D721Med (cell line): ENCODE results near the gene ZNF658.
"Not testable (repeated sequence)": the region's sequence is repeated elsewhere in the genome, so short reads cannot be mapped to it uniquely, and the experiment has no call there.

Source experiments
- DNase-seq: peaks from one replicate; pipeline ENCODE4 v3.0.0; 2011; ENCODE audit warnings: low spot score; ENCODE audit not compliant: insufficient read length
- FAIRE-seq: peaks from 2 replicates; lab custom pipeline; 2011; peaks lifted over from hg19 to GRCh38; lab: Jason Lieb, UNC

The ZNF658 gene

DNA sequence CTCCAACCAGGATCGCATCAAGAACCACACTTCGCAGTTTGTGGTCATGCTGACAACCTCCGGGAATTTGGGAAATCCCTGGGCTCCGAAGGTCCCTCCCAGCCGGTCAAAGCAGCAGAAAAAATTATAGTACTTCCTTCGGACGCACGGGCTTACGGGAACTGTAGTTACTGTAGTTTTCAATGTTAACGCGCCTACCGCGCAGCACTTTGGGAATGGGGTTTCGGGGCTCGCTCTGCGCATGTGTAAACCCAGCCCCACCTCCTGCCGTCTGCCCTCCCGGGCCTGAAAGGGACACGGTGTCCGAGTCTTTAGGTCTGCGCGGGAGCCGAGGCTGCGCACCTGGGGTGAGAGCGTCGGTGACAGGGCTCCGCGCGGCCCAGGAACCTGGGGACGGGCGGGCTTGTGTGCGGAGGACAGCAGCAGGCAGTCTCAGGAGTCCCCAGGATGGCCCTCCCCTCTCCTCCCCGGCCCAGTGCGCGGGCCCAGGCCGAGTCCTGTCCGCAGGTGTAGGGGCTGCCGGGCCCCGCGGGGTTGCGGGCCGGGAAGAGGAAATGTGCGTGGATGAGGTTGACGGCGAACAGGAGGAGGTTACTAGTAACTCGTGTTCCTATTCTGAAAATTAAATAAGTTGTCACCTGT lies at the start of gene ZNF658:
Gene ZNF658, plus strand, starts transcription at position 236 of the 642 bp plus-strand sequence. CDS start 2,837 bp downstream, outside the sequence.
- not testable (repeated sequence) for FAIRE-seq, DNase-seq

DNA sequence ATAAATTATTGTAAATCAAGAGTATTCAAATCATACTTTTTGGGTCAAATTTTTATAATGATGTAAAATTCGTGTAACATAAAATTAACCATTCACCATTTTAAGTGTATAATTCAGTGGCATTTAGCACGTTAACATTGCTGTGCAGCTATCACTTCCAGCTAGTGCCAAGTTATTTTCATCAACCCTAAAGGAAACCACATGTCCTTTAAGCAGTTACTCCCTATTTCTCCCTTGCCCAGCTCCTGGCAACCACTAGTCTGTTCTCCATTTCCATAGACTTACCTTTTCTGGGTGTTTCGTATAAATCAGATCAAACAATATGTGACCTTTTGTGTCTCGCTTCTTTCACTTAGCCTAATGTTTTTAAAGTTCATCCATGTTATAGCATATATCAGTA lies 38.8 kb upstream of the ZNF658 start:
- FAIRE-seq, DNase-seq: not testable (repeated sequence)

DNA sequence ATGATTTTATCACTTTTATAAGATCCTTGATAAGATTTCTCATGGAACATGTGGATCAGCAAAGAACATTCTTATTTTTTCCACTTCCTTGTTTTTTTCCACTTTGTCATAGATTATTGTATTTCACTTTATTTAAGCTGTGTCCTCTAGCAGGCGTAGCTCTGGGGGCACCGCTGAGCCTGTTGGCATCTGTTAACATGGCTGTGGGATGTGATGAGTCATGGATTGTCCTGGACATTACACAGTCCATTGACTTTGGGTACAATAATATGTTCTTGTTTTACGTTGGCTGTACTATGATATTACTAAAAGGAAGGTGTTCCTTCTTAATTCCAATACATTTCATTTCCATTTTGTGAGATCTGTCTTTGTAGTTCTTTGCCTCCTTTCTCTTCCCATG lies 31.9 kb upstream of the ZNF658 start:
- FAIRE-seq, DNase-seq: not testable (repeated sequence)

DNA sequence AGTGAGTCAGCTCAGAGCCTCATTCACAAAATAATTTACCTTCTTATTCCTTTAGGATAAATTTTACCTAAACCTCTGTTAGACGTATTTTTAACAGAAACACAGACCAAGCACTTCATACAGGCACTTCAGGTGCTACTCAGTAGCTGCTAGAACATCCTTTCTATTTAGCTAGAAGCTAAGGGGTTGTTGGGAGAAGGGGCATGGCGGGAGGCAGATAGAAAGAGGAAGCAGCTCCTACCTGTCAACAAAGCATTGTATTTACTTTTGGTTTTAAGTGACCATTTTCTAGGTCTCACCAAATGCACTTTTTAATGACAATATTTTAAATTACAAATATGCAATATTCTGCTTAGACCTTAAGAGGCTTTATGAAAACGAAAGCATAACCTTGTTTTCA lies 19.9 kb upstream of the ZNF658 start:
- not testable (repeated sequence) for FAIRE-seq, DNase-seq

DNA sequence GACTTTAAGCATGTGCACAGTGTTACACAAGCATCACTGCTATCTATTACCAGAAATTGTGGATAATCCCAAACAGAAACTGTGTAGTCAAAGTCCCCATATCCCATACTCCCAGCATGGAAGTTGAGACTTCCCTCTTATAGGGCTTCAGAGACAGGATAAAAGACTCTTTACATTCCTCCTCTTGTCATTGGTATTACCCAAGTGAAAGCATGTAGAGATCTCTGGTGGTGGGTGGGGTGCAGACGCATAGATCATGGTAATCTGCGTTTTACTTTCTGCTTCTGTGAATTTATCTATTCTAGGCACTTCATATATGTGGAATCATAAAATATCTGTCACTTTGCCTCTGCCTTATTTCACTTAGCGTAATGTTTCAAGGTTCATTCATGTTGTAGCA lies 18.7 kb upstream of the ZNF658 start:
- FAIRE-seq, DNase-seq: not testable (repeated sequence)

DNA sequence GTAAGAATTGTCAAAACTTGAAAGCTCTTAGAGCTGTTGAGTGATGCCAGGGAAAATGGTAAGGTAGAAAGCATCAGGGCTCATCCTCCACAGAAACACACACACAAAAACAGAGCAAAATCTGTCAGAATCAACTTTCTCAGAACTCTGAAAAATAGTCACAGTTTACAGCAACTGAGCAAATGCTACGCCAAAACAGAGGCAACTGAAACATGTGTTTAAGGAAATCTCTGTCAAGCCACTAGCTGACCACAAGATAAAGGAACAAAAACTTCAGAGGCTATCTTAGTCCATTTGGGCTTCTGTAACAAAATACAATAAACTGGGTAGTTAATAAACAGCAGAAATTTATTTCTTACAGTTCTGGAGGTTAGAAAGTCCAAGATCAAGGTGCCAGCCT lies 10.2 kb upstream of the ZNF658 start:
- not testable (repeated sequence) for FAIRE-seq, DNase-seq

DNA sequence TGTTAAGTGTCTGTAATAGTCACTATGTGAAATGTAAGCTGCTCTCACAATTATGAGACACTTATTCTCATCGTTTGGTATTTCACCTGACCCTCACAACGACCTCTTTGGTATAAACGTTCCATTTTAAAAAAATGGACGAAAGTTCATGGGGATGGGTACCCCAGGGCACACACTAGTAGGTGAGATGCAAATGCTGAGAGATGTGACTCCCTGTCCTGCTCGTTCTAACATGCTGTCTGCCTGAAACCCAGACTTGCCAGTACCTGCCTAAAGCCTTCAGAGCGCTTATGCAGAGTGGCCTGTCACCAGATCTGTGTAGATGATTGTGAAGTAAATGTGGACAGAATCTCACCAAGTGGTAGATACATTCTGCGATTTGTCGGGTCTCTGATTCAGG lies 616 bp downstream of the ZNF658 start:
- not testable (repeated sequence) for DNase-seq, FAIRE-seq

DNA sequence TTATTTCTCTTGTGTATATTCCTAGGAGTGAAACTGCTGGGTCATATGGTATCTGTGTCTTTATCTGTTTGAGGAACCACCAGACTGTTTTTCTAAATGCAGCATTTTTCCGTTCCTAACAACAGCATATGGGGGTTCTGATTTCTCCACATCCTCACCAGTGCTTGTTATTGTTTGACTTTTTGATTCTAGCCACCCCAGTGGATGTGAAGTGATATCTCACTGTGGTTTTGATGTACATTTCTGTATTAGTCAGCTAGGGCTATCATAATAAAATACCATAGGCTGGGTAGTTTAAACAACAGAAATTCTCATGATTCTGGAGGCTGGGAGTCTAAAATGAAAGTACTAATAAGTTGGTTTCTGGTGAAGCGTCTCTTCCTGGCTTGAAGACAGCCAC lies 9.0 kb downstream of the ZNF658 start:
- FAIRE-seq, DNase-seq: not testable (repeated sequence)

DNA sequence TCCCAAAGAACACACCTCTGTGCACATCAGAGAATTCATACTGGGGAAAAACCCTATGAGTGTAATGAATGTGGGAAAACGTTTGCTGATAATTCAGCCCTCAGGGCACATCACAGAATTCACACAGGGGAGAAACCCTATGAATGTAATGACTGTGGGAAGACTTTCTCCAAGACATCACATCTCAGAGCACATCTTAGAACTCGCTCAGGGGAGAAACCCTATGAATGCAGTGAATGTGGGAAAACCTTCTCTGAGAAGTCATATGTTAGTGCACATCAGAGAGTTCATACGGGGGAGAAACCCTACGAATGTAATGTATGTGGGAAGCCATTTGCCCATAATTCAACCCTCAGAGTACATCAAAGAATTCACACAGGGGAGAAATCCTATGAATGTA lies 19.5 kb downstream of the ZNF658 start:
- not testable (repeated sequence) for DNase-seq, FAIRE-seq

DNA sequence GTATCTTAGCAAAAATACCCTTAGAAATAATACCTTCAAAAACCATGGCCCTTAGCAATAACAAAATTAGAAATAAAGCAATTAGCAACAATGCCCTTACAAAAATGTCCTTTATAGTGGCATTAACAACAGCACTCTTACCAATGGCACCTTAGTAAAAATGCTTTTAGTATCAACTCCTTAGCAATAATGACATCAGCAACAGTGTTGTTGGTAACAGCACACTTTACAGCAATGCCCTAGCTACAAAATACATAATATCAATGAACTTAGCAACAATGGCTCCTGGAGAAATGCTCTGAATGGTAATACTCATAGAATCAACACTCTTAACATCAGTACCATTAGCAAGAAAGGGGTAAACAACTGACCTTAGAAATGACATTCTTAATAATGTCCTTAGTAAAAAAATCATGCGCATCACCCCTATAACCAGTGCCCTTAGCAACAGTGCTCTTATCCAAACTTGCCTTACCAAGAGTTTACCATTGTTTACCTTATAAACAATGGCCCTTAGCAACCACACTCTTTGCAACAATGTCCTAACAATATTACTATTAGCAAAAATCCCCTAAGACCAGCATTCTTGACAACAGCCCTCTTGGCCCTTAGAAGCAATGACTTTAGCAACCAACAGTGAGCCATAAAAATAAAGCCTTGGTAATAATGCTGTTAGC lies 35.8 kb downstream of the ZNF658 start:
- not testable (repeated sequence) for FAIRE-seq, DNase-seq

DNA sequence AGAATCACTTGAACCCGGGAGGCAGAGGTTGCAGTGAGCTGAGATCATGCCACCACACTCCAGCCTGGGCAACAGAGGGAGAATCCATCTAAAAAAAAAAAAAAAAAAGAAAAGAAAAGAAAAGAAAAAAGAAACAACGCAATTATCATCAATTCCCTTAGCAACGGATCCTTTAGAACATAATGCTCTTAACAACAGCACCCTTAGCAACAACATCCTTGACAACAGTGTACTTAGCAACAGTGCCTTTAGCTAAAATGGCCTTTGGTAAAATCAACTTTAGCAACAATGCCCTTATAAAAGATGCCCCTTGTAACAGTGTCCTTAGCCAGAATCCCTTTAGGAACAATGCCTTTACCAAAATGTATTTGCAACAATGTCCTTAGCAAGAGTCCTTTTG lies 37.1 kb downstream of the ZNF658 start:
- FAIRE-seq: not testable (repeated sequence)

DNA sequence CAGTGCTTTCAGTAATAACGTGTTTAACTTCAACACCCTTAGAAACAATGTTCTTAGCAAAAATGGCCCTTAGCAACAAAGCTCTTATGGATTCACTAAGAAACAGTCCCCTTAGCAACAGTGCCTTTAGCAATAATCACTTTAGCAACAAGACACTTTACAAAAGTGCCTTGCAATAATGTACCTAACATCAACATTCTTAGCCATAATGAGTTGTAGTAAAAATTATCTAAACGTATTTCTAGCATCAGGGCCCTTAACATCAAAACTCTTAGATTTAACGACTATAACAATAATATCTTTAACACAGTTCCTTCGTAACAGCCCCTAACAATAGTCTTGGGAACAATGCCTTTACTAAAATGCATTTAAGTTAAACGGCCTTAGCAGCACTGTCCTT lies 37.8 kb downstream of the ZNF658 start:
- FAIRE-seq, DNase-seq: not testable (repeated sequence)

More for the DNA sequence above, 37.1 kb downstream of the ZNF658 start:
- DNase-seq: not testable (repeated sequence)

DNA sequence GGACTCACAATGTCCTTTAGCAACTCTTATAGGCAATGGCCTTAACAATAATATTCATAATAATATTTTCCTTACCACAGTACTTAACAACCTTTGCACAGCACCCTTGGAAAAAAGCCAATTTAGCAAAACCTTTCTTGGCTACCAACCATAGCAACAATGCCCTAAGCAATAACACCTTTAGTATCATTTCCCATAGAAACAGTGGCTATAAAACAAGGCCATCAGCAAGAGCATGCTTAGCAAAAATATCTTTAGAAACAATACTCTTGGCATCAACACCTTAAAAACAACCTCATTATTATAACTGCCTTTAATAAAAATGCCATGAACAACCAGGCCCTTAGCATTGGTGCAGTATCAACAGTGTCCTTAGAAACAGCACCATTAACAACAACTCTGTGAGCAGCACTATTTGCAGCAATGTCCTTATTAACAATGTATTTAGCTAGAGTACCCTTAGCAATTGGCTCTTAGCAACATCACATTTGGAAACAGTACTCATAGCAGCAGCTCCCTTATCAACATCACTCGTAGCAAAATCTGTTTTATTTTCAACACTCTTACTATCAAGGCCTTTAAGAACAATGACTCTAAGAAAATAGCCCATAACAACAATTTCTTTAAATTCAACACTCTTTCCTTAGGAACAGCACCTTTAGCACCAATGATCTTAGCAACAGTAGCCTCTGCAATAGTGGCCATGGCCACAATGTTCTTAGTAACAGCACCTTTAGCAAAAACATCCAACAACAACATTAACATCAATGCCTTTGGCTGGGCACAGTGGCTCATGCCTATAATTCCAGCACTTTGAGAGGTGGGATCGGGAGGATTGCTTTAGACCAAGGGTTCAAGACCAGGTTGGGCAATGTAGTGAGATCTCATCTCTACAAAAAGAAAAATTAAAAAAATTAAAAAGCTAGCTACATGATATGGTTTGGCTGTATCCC lies 39.6 kb downstream of the ZNF658 start:
- not testable (repeated sequence) for FAIRE-seq, DNase-seq

DNA sequence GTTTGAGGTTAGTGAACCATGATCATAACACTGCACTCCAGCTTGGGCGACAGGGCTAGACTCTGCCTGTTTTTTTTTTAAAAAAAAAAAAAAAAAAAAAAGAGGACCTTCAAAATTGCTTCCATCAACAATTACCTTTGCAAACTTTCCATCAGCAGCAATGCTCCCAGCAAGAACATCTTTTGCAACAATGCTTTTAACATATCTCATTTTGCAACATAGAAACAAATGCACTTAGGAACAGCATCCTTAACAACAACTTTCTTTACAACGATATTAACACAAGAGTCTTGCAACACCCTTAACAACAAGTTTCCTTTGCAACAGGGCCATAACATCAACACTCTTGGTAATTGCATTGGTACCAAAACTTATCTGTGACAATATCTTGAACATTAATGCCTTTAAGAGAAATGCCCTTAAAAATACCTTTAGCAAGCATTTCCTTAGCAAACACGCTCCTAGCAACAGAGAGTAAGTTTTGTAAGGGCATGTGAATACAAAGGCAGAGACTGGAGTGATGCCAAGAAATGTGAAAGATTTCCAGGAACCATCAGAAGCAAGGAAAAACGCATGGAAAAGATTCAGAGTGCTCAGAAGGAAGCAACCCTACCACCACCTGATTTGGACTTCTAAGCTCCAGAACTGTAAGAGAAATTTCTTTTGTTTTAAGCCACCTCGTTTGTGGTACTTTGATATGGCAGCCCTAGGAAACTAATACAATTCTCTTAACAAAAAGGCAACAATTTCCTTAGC lies 42.1 kb downstream of the ZNF658 start:
- DNase-seq, FAIRE-seq: not testable (repeated sequence)

DNA sequence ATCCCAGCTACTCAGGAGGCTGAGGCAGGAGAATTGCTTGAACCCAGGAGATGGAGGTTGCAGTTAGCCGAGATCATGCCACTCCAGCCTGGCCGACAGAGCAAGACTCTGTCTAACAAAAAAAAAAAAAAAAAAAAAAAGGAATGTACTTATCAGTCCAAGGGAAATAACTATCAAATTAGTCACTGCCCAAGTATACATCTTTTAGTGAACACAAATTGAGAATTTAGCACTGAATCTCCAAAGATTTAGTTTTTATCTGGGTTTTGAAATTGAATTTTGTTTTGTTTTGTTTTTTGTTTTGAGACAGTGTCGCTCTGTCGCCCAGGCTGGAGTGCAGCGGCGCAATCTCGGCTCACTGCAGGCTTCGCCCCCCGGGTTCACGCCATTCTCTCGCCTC lies 52.1 kb downstream of the ZNF658 start:
- FAIRE-seq, DNase-seq: not testable (repeated sequence)
